Smooth muscle cell of the pulmonary artery (primary cell): ENCODE results near the gene OR2C1. TPM values are rescaled to one million over a fixed set of nuclear protein-coding genes. Genes with fewer than 3 reads are reported as not detected.

Experiments
- total RNA-seq: library from RNA; depleted of rRNA; stranded (reverse); fragments of >200 nt; gene quantifications from 2 replicates; pipeline ENCODE4 v1.2.3, GENCODE V29; 2014

OR2C1 gene
- total RNA-seq = 0.26 TPM in 1 of 2 replicates, not detected in the other

DNA sequence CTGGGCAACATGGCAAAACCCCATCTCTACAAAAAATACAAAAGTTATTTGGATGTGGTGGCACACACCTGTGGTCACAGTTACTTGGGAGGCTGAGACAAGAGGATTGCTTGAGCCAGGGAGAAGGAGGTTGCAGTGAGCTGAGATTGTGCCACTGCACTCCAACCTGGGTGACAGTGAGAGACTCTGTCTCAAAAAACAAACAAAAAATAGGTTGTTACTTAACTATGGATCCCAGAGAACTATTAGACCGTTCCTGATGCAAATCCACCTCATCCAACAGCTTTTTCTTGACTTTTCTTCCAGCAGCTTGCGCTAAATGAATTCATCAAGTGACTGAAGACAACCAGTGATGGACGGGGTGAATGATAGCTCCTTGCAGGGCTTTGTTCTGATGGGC is at the start of gene OR2C1:
Gene OR2C1, plus strand, starts transcription at position 301 of the 400 bp plus-strand sequence. Its CDS starts 52 bp downstream, at position 353.

GRCh38 chr16:3400779-3401688 is 45.3 kb downstream of the OR2C1 start, which contains the start of the genes ZNF174 and ZSCAN32:
TSS of gene ZNF174 (plus strand) at chr16:3401215. CDS start at chr16:3402005, 790 bp downstream.
TSS of gene ZSCAN32 (minus strand) at chr16:3401004. CDS start at chr16:3397557, 3,447 bp downstream.

Other genes starting within 250 kb of the OR2C1 start
- 12.4 and 16.0 TPM in 2 replicates for gene ZNF205, start 243.3 kb upstream of the OR2C1 start, total RNA-seq
- gene ZNF213, start 220.9 kb upstream of the OR2C1 start, total RNA-seq = 11.6 and 15.3 TPM in 2 replicates
- 0.07 TPM in 1 of 2 replicates, not detected in the other for gene OR1F1, start 167.7 kb upstream of the OR2C1 start, total RNA-seq
- gene ZNF200, start 120.7 kb upstream of the OR2C1 start, total RNA-seq = 5.9 and 6.3 TPM in 2 replicates
- 0.07 and 0.10 TPM in 2 replicates for gene MEFV, start 99.3 kb upstream of the OR2C1 start, total RNA-seq
- gene ZNF263, start 72.4 kb upstream of the OR2C1 start, total RNA-seq = 41.4 and 46.5 TPM in 2 replicates
- 6.8 TPM in 2 replicates for gene TIGD7, start 50.5 kb upstream of the OR2C1 start, total RNA-seq
- 17.4 and 17.9 TPM in 2 replicates for gene ZNF75A, start 50.4 kb upstream of the OR2C1 start, total RNA-seq
- gene ZSCAN32, start 45.1 kb downstream of the OR2C1 start, total RNA-seq = 10.8 and 10.9 TPM in 2 replicates
- 6.1 and 6.3 TPM in 2 replicates for gene ZNF174, start 45.3 kb downstream of the OR2C1 start, total RNA-seq
- gene ZNF597, start 87.6 kb downstream of the OR2C1 start, total RNA-seq = 1.9 and 2.1 TPM in 2 replicates
- 16.6 and 17.7 TPM in 2 replicates for gene NAA60, start 87.8 kb downstream of the OR2C1 start, total RNA-seq
- not detected in 2 replicates for gene C16orf90, start 139.6 kb downstream of the OR2C1 start, total RNA-seq
- gene CLUAP1, start 145.1 kb downstream of the OR2C1 start, total RNA-seq = 16.4 and 16.9 TPM in 2 replicates
- under 0.01 and 0.07 TPM in 2 replicates for gene NLRC3, start 221.5 kb downstream of the OR2C1 start, total RNA-seq